Right renal pelvis (tissue), 4 donors: ENCODE results near the gene TRIM29. TPM values are rescaled to one million over a fixed set of nuclear protein-coding genes. Genes with fewer than 3 reads are reported as not detected.

ENCODE experiments used
- DNase-seq, 4 donors: peaks; one replicate each; pipeline ENCODE4 v3.0.0-alpha.2; 2013; ENCODE audit warnings: low read depth in 4 of 4, low spot score in 3 of 4, missing footprints in 1 of 4
- polyA plus RNA-seq, 4 donors: library from polyadenylated mRNA; unstranded; fragments of 120-200 nt; gene quantifications; one replicate each; pipeline ENCODE4 v1.2.1, GENCODE V29; 2013; ENCODE audit not compliant: insufficient read length in 4 of 4

The TRIM29 gene
- polyA plus RNA-seq, 4 donors = 0.72 to 3.9 (median 2.4) TPM

DNA sequence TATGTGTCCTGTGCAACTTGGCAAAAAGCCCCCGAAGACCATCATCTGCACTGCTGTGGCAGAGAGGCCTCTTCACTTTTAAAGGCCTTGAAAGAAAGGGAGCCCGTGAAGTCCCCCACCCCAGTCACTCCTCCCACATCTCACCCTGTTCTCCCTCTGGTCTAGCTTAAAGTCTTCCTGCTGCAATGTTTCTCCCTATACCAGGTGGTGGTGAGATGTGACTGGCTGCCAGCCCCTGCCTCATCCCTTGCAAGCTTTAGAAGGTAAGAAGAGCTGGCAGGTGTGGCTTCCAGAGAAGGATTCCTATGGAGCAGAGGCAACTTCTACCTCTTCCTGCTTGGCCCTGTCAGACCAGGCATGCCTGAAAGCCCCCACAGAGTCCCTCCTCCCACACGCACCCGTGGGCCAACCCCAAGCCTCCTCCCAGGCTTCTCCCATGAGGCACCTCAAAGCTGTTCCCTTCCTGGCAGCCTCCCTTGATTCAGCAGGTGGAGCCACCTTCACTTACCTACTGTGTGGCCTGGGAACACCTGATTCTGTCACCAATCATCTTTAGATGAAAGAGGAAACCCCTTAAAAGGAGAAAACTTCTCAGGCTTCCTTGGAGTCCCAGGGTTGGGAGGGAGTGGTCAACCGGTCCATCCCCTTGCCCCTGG is 4.0 kb upstream of the TRIM29 start:
- DNase-seq = no peak

DNA sequence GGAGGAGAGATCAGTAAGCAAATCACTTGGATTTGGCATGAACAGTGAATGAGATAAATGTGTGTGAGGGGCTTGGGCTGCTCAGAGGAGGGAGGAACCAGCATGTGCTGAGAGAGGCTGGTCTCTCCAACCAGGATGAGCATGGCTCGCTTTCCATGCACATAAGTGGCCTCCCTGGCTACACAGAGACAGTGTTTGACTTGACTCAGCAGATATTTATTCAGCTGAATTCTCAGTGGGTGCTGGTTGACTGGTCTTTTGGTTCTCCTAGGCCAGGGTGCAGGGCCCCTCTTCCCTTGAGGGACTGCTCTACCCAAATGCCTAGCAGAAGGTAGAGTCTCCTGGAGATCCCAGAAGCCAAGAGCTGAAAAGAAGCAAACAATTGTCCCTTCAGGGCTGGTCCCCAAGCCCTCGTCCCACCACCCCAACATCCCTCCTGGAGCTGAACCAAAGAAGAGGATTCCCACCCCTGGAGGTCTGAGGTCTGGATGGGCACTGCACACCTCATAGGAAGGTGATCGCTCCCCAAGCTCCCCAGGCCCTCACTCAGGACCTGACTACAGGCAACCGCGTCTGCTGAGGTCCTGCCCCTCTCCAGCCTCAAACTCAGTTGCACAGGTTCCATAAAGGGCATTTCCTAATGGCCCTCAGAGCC is 3.3 kb upstream of the TRIM29 start:
- DNase-seq = no peak

DNA sequence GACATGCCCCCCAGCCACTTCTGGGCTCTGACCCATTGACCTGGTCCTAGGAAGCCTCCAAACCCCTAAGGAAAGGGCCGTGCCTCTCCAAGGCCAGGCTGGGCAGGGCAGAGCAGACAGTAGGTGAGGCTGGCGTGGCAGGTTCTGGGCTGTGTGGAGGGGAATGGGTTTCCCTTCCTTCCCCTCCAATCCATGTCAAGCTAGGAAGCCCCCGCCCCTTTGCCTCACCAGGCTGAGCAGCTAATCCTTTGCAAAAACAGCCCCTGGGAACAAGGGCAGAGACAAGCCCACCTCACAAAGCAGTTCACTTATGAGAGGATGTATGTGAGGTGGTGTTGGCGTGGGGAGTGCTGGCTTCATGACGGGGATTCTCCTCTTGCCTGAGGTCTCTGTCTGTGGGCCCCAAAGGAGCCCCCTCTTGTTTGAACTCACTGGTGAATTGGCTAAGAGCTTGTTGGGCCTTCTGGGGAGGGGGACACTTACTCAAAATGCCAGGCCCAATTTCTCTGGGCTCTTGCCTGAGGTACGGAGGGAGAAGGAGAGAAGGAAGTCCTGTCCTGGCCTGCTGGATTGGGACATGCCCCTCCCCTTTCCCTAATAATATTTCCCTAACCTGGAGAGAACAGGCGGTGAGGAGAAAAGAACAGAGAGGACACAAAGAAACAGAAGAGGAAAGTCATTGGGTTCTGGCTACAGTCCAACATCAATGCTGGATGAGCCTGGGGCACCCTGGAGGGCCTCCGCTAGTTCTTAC is 1.6 kb upstream of the TRIM29 start:
- no peak for DNase-seq

DNA sequence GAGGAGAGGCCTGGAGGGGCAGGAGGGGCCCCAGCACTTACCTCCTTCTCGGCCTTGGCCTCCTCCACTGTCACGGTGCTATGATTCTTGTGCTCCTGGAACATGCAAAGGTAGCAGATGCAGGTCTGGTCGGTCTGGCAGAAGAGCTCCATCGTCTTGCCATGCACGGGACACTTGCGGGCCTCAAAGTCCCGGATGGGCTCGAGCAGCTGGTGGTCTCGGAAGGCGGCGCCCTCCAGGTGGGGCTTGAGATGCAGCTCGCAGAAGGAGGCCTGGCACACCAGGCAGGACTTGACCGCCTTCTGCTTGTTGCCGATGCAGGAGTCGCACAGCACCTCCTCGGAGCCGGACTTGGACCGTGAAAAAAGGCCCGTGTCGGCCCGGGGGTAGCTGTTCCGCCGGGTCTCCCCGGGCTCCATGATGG is 714 bp downstream of the TRIM29 start:
- DNase-seq = no peak

DNA sequence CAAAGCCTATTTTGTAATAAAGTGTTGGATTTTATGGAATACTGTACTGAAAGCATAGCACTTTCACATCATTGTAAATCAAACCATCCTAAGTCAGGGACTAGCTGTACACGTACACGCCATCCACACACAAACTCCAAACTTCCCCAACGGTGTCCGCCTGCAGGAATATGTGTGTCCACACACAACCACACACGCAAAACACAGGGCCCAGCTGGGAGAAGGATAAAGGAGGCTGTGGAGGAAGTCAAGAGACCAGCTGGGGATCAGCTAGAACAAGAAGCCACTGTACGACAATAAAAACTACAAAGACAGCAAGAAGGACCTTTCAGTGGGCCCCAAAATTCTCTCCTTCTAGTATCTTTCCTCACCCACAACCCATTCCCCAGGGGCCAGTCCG is 1.6 kb downstream of the TRIM29 start:
- no peak for DNase-seq

DNA sequence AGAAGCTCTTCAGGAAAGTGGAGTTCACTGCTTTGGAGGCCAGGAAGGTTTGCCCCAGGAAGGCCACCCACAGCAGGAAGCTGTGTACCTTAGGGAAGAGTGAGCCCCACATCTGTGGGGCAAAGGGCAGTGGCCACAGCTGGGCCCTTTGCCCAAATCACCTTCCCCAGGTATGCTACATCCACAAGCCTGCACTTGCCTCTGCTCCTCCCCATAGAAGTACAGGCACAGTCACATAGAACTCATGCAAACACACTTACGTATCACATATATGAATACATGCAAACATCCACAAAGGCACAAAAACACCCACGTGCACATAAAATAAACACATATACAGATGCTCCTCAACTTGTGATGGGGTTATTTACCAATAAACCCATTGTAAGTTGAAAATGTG is 2.1 kb downstream of the TRIM29 start:
- no peak for DNase-seq

DNA sequence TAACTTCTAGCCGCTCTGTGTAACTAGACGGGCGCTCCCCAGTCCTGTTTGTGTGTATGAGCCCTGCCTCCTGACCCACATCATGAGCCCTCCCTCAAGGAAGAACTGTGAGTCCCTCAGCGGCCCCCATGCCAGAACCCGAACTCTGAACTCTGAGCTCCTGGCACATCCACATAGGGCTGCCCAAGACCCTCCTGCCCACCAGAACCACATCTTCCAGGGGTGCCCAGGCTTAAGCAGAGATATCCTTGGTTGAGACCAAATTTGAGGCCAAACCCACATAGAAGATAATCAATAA is 3.0 kb downstream of the TRIM29 start:
- DNase-seq = no peak

DNA sequence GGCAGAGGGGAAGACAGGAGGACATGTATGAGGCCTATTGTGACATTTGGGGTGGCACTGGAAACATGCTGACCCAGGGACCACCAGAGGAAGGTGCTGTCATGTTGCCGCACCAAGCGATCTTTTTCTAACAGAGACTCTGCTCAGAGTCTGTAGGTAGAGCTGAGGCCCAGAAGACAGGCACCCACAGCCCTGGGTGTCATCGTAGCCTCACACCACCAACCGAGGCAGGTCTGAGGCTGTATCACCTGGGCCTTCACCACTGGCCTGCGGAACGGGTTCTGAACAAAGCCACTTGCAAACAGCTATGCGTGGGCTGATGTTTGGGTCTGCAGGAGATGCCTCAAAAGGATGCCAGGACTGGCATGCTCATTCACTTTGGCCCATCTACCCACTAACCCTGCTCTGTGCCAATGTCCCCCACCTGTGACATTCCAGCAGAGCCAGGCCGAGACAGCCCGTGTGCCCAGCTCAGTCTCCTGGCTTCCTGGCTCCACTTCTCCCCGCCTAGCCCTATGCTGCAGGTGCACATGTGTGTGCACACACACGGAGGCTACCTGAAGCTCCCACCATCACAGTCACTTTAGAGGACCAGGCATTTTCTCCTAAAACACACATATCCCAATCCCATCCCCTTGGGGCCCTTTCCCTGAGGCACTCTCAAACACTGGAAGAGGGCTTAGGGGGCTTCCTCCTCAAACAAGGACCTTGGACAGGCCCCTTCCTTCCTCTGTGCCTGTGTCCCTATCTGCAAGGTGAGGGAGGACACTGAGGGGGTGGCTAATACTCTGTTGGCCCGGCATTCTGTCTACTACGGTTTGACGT is 3.6 kb downstream of the TRIM29 start:
- no peak for DNase-seq

DNA sequence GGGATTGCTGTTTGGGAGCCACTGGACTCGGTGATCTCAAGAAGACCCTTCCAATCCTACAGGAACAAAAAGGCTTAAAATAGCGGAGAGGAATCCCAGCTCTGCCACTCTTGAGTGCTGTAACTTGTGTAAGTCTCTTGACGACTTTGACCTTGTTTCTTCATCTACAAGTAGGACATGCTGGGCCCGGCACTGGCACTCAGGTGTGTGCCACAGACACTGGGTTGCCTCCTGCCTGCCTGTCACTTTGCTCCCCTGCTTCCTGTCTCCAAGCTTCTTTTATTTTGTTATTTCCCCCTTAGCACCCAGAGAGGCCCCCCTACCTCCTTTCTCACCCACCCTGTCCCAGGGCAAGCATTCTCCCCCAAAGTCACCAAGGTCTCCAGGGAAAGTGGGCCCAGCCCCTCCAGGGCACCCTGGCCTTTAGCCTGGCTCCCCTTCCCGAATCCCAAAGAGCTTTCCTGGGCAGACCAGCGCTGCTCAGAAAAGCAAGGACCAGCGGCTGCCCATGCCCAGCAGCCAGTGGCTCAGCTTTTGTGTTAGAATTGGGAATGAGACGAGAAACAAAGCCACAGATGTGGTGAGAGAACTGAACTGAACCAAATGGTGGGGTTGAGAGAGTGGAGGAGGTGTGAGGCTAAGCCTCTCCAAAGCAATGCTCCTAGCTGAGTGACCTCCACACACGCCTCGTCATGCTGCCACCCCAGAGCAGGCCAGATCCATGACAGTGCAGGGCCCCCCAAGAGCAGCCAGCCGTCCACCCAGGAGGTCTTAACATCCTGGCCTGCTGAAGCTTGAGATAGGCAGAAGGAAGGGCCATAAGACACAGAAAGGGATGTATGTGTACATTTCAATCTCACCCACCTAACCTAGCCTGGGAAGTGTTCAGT is 4.5 kb downstream of the TRIM29 start:
- no peak for DNase-seq

DNA sequence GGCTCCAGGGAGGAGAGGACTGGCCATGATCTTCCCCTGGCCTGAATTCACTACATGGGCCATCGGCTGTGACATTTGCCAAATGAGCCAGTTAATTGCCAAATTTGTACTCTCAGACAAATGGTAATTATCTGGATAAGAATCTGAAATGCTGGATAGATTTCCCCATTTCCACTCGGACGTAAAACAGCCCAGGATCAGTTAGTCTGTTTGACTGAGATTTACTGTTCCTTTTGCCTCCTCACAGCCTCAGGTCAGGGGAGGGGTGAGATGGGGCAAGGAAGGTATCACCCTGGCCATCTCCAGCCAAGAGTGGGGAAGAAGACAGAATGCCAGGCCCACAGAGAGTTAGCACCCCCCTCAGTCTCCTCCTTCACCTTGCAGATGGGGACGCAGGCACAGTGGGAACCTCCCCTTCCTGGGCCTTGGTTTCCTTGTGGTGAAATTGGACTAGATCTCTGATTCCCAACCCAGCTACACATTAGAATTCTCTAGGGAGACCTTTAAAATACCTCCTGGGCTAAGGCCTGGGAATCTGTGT is 5.2 kb downstream of the TRIM29 start:
- no peak for DNase-seq

DNA sequence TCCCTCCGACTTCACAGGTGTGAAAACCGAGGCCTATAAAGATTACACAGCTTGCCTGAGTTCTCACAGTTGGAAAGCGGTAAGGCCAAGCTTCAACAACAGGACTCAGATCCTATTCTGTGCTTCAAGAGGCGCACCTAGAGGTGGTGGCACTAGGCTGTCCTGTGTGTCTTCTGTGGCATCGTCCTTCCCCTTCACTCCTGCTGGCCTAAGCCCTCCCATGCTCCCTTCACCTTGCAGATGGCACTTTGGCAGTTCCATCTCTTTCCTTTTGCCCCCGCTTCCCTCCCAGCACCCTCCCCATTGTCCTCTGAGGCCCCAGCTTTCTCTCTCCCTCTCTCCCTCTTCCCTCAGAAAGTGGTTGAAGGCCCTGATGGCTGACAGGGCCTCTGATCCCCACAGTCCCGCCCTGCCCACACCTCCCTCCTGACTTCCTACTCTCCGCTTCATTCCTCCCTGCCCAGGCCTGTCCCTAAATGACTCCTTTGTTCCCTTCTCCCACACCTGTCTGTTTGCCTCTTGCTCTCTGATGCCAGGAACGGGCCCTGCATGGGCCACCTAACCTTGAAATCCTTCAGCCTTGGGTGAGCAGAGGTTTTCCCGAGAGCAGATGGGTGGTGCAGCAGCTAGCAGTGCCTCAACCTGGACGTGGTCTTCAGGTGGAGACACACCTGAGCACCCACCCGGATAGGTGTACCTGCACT is 5.8 kb downstream of the TRIM29 start:
- no peak for DNase-seq

DNA sequence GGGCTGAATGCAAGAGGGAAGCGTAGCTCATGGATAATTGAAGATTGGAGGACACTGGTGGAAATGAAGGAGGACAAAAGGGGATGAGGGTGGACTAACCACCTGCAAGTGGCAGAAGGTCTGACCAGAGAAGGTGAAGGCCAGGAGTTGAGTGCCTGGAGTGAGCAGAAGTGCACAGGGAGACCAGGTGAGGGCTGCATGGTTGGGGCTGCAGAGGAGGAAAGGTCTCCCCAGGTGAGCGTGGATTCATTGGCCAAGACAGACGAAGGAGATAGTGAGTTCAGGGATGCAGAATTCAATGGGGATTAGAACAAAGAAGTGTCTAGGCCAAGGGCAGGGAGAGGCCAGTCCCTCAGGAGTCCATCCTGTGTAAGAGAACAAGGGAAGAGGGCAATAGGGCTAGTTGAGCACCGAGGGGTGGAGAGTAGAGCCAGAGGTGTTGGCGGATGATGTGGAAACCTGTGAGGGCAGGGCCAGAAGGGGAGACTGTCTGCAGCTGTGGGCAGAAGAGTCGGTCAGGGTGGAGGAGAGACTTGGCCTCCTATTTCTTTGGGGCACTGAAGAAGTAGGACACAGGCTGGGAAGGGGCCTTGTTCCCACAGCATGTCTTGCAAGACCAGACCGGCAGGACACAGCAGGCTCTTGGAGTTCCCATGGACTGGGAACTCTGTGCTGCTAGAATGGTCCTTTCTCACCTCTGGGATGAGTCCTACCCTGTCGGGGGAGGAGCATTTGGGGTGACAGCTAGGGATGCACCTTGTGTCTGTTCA is 6.7 kb downstream of the TRIM29 start:
- DNase-seq = no peak

DNA sequence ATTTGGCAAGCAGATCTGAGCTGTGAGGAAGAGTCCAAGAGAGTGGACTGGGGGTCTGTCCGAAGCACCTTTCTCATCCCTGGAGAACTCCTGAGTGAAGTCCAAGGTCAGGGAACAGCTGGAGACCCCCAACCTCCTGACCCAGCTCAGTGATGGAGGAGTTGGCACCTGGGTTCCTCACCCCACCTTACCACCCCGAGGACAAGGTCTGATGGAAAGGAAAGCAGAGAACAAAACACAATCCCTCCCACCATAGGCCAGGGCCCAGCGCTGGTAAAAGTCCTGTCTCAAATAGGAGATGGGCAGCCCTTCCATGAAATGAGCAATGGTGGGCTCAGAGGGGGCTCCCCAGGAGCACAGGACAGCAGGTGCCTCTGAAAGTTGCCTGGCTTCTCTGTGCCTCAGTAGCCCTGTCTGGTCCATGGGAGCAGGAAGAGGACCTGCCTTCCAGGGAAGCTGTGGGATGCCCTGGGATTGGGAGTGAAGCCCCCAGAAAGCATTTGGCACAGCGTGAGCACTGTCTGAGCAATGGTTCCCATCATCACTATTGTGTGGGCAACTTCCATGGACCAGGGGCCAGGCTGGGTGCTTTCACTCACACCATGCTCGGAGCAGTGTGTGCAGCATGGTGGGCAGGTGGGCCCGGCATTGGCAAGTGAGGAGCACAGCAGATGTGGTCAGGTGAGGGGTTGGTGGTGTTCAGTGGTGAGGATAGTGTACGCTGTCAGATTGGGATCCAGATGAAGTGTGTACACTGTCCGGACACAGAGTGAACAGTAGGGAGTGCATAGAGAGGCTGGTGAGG is 7.5 kb downstream of the TRIM29 start:
- no peak for DNase-seq

DNA sequence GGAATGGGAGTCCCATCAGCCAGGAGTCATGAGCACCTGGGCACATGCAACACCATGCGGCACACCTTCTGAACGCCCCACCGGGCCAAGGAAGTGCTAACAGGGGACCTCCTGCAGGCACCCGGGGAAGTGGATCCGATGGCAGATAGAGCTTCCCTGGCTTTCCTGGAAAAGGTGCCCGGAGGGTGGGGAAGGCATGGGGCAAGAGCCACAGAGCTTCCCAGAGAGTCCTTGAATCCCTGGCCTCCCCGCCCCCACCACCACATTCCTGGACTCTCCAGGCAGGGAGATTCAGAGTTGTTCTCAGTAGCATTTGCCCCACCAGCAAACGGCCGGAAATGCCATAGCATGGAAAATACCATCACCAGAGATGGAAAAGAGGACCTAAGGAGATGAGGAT is 8.3 kb downstream of the TRIM29 start:
- DNase-seq = no peak

DNA sequence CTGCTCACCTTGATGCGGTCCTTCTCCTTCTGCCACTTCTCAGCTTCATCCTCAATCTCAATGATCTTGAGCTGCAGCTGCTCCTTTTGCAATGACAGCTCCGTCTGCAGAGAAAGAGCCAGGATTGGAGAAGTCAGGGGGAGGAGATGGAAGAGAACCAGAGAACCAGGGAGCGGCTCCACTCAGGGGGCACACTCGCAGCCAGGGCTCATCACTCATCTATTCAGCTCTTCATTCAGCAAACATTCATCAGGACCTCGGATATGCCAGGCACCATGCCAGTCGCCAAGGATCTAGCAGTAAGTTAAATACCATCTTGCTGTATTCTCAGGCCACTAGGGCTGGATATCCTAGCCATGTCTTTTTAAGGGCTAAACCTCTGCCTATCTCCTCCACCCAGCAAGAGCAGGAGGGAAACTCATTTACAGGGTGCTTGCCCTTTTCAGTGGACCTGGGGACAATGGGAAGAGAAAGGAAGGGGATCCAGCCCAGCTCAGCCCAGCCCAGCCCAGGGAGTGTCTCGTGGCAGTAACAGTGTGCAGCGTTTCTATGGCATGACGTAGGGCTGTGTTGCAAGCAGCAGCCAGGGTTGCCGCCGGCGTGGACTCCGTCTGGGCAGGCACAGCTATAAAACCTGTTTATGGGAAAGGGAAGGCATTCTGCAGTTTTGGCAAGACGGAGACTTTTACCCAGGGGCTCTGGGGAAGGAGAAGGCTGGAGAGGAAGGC is 9.4 kb downstream of the TRIM29 start:
- DNase-seq = peak in 1 of 4 donors; percentile 20

DNA sequence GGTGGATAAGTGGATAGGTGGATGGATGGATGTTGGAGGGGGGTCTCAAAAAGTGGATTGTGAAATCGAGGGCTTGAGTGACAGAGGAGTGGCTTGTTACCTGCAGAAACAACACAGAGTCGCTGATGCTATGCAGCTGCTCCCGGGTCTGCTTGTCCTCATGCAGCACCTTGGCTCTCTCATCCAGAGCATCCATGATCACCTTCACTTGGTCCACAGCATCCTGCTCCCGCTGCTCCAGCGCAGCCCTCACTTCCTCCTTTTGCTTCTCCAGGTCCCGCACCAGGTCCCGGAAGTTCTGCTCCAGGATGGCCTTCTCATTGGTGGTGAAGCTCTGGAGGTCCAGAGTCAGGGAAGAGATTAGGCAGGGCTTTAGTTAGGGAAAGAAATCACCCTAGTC is 10.7 kb downstream of the TRIM29 start:
- no peak for DNase-seq

DNA sequence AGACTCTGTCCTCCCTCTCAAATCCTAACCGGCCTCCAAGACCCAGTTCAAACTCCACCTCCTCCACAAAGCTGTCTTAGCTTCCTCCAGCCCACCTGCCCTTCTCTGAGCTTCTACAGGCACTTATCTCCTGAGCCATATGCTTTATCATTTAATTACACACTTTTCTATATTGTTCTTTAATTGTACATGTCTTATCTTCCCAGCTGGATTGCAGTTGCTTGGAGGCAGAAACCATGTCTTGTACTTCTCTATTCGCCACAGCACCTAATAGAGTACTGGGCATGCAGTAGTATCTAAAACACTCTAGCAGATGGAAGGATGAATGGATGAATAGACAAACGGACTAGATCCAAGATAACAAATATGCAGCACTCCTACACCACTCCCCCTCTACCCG is 11.3 kb downstream of the TRIM29 start:
- no peak for DNase-seq
